Peyer's patch (tissue), 4 donors: ENCODE data around the gene PIP5K1C.

Experiments used
- POLR2A ChIP-seq, 2 donors: fragments of 450-650 bp; IDR thresholded peaks; one replicate each; pipeline ENCODE4 v1.5.1; 2017; ENCODE audit warnings: antibody characterized with exemption in 2 of 2, mild to moderate bottlenecking in 2 of 2, moderate library complexity in 2 of 2
- TF ChIP-seq, protein P1 (sequence below), 6 experiments: fragments of 450-650 bp in 4 of 6; fragments of 200-600 bp in 2 of 6; sonication (generic) in 1 of 6; IDR thresholded peaks; one replicate each; pipeline ENCODE4 v1.5.1; 2017 to 2019; ENCODE audit warnings: antibody characterized with exemption in 6 of 6, mild to moderate bottlenecking in 3 of 6, moderate library complexity in 1 of 6

DNA sequence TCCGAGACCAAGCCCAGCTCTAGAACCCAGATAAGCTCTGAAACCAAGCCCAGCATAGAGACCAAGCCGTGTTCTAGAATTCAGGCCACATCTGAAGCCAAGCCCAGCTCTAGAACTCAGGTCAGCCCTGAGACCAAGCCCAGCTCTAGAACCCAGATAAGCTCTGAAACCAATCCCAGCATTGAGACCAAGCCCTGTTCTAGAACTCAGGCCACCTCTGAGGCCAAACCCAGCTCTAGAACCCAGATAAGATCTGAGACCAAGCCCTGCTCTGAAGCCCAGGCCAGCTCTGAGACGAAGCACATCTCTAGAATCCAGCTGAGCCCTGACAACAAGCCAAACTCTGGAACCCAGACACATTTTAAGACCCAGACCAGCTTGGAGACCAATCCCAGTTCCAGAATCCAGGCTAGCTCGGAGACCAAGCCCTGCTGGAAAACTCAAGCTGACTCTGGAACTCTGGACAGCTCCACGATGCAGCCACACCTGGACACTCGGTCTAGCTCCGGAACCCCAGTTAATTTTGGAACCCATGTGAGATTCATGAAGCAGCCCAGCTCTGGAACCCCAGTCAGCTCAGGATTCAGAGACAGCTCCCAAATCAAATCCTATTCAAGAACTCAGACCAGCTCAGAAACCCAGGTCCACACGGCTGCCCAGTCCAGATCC is 109.1 kb downstream of the PIP5K1C start:
- TF ChIP-seq, protein P1, sequence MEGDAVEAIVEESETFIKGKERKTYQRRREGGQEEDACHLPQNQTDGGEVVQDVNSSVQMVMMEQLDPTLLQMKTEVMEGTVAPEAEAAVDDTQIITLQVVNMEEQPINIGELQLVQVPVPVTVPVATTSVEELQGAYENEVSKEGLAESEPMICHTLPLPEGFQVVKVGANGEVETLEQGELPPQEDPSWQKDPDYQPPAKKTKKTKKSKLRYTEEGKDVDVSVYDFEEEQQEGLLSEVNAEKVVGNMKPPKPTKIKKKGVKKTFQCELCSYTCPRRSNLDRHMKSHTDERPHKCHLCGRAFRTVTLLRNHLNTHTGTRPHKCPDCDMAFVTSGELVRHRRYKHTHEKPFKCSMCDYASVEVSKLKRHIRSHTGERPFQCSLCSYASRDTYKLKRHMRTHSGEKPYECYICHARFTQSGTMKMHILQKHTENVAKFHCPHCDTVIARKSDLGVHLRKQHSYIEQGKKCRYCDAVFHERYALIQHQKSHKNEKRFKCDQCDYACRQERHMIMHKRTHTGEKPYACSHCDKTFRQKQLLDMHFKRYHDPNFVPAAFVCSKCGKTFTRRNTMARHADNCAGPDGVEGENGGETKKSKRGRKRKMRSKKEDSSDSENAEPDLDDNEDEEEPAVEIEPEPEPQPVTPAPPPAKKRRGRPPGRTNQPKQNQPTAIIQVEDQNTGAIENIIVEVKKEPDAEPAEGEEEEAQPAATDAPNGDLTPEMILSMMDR (IDR thresholded peaks at IDR 0.05), result no peak
- TF ChIP-seq POLR2A (IDR thresholded peaks at IDR 0.05), result no peak
